Activated T-cell treated with anti-CD3 and anti-CD28 coated beads for 4 hours (primary cell): ENCODE data around the gene ELMOD3.
A peak's percentile ranks its signal among the peaks of the same experiment; 100 is the strongest.
"Not testable (repeated sequence)": the region's sequence is repeated elsewhere in the genome, so short reads cannot be mapped to it uniquely, and the experiment has no call there.

Source experiments
- DNase-seq: peaks from one replicate; pipeline ENCODE4 v3.0.0-alpha.2; 2020

The ELMOD3 gene

GRCh38 chr2:85405201-85406059, 50.9 kb downstream of the ELMOD3 start:
- peak; percentile 40 for DNase-seq

- peak; percentile 27 for DNase-seq
Observed at GRCh38 chr2:85409845-85410583, 55.4 kb downstream of the ELMOD3 start, which contains the start of gene CAPG. CAPG (minus strand) TSS chr2:85410366; CDS start chr2:85402145, 8,221 bp downstream.

DNA sequence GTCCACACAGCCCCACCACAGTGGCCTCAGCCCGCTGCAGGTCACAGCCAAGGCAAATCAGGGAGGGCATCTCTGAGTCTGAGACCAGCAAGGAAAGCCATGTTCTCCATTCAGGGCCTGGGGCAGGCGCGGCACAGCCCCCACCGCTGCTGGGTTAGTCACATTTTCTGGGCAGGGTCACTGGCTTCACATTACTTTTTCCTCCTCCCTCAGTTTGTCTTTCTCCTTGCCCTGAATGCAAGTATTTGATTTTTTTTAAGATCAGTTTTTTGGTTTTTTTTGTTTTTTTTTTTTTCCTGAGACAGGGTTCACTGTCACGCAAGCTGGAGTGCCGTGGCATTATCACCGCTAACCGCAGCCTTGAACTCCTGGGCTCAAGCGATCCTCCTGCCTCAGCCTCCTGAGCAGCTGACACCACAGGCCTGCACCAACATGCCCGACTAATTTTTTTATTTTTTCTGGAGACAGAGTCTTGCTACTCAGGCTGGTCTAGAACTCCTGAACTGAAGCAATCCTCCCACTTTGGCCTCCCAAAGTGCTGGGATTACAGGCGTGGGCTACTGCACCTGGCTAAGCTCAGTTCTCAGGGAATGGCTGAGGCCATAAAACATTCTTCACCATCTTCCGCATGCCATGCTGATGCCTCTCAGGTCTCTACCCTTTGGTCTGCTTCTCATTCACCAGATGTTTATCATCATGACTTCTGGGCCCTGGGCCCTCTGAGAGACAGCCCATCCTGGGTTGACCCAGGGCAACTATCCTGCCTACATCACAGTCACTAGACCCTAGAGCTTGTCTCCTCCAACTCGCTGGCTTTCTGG, 56.2 kb downstream of the ELMOD3 start:
- DNase-seq: no peak

DNA sequence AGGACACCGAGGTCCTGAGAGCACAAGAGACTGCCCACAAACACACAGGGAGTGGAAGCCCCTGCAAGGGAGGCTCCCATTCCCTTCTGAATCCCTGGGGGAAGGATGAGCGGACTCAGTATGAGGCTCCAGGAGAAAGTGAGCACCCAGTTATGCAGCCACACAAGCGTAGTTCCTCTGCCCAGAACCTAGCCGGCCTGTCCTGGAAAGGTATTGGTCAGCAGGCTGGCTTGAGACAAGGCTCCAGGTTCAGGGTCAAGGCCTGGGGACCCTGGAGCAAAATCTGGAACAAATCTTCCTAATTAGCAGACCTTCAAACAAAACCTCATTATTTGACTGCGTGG, 56.8 kb downstream of the ELMOD3 start:
- no peak for DNase-seq

GRCh38 chr2:85413592-85414420, 59.2 kb downstream of the ELMOD3 start:
- peak; percentile 36 for DNase-seq

- not testable (repeated sequence) for DNase-seq
Observed at GRCh38 chr2:85414421-85414759, 59.8 kb downstream of the ELMOD3 start.

- DNase-seq: no peak
Observed at GRCh38 chr2:85414761-85415553, 60.4 kb downstream of the ELMOD3 start.

DNA sequence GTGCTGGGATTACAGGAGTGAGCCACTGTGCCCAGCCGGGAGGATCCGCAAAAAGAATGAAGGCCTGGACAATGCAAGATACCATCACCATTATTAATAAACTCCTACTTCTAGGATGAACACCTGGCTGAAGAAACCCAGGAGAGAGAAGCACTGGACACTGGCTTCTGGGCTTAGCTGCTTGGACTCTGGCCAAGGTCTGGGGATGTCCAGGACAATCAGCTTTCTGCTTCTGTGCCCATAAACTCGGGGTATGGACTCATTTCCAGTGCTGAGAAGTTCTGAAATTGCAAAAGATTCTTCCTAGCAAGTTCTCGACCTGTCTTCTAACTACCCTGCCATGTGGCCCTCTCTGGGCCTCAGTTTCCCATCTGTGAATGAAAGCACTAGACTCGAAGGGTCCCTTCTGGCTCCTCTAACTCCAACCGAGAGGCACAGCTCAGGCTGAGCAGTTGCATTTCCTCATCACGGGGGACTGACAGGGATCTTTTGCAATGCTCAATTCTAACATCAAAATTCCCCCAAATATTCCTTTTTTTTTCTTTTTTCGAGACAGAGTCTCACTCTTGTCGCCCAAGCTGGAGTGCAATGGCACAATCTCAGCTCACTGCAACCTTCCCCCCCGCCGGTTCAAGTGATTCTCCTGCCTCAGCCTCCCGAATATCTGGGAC, 61.5 kb downstream of the ELMOD3 start:
- no peak for DNase-seq

GRCh38 chr2:85418132-85419008, 63.8 kb downstream of the ELMOD3 start, which contains the start of gene SH2D6:
SH2D6 (plus strand) TSS chr2:85418714; CDS start chr2:85429466, 10,752 bp downstream.
- DNase-seq: peak; percentile 76

GRCh38 chr2:85419009-85419675, 64.6 kb downstream of the ELMOD3 start:
- no peak for DNase-seq

GRCh38 chr2:85420536-85421259, 66.1 kb downstream of the ELMOD3 start:
- peak; percentile 93 for DNase-seq

DNA sequence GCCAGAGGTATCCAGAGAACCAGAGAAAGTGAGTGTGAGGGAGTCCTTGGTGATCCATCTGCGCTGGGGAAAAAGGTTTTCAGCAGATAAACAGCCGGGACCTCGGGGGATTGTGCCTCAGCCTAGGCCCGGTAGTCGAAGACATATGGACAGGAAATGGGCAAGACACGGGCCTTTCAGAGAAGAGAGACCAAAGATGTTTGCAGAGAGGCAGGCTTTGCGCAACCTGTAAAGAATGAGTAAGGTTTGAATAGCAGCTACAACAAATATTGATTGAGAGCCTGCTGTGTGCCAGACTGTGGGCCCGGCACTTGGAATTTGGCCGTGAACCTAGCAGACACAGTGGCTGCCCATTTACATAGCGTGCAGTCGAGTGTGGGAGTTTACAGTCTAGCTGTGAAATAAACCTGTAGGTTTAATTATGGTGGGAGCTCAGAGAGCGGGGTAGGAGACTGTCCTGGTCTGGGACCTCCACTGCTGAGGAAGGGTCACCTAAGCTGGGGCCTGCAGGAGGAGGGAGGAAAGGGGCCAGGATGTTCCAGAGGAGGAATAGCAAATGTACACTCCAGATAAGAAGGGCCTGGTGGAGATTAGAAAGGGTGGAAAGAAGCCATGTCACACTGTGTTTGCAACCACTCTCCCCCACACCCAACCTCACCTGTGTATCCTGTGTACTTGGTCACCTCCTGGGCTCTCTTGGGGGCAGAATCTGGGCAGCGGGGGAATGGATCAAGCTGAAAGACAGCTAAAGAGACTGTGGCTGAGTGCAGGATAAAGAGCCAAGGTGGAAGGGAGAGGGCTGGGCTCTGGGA, 66.9 kb downstream of the ELMOD3 start:
- no peak for DNase-seq

- DNase-seq: no peak
Observed at GRCh38 chr2:85422072-85422457, 67.5 kb downstream of the ELMOD3 start.

GRCh38 chr2:85423525-85423924, 69.0 kb downstream of the ELMOD3 start:
- DNase-seq: no peak

GRCh38 chr2:85425588-85425987, 71.0 kb downstream of the ELMOD3 start:
- no peak for DNase-seq

- no peak for DNase-seq
Observed at GRCh38 chr2:85427300-85427835, 72.8 kb downstream of the ELMOD3 start.

GRCh38 chr2:85428343-85428881, 73.8 kb downstream of the ELMOD3 start:
- DNase-seq: no peak
